Lower lobe of right lung (tissue), 2 donors: ENCODE data around the gene SAT2. TPM values are rescaled to one million over a fixed set of nuclear protein-coding genes. Genes with fewer than 3 reads are reported as not detected.
A peak's percentile ranks its signal among the peaks of the same experiment; 100 is the strongest.

ENCODE experiments used
- ATAC-seq, 2 donors: fragments of 200-7000 bp; cut with Tn5 transposase; one replicate each; pipeline ENCODE4 v1.9.1; 2020 to 2022; ENCODE audit warnings: mild to moderate bottlenecking in 2 of 2, moderate library complexity in 2 of 2
- DNase-seq: peaks from one replicate; pipeline ENCODE4 v3.0.0-alpha.2; 2020
- H3K27ac ChIP-seq: fragments of 200-600 bp; one replicate; pipeline ENCODE4 v1.8.0; 2022
- H3K27me3 ChIP-seq: fragments of 200-600 bp; one replicate; pipeline ENCODE4 v1.8.0; 2022; ENCODE audit warnings: low read depth
- H3K36me3 ChIP-seq: fragments of 200-600 bp; one replicate; pipeline ENCODE4 v1.8.0; 2022; ENCODE audit warnings: mild to moderate bottlenecking
- H3K4me1 ChIP-seq: fragments of 200-600 bp; one replicate; pipeline ENCODE4 v1.8.0; 2022
- H3K4me3 ChIP-seq: fragments of 200-600 bp; one replicate; pipeline ENCODE4 v1.8.0; 2022; ENCODE audit warnings: mild to moderate bottlenecking
- H3K9me3 ChIP-seq: fragments of 200-600 bp; one replicate; pipeline ENCODE4 v1.8.0; 2022
- CTCF ChIP-seq: fragments of 200-600 bp; IDR thresholded peaks from one replicate; pipeline ENCODE4 v1.8.0; 2022; ENCODE audit warnings: antibody characterized with exemption, mild to moderate bottlenecking
- intact Hi-C: fragments of 100-400 bp; cut with DNase I; formaldehyde crosslinking; loops from one replicate; pipeline ENCODE4 v1.11.0; 2022
- total RNA-seq: library from RNA; stranded (reverse); fragmentation: NEBNext Ultra II Directional; extraction: Animal tissue kit (Norgen Biotek cat#: 25700); gene quantifications from one replicate; pipeline ENCODE4 v1.2.1, GENCODE V29; 2021
- donor health status: DM: no; HTN: yes; CAD: no; lungs with severe emphysema.

The SAT2 gene
- total RNA-seq, 1 donor from 2014 or later = 86.3 TPM

- H3K9me3 ChIP-seq = no peaks in the 10 kb centered on the region
- H3K4me3 ChIP-seq = peak within 1 kb of the TSS; percentile 40
- peak within 1 kb of the TSS; percentile 49 for H3K27ac ChIP-seq
- intact Hi-C loops = no loop called here
- H3K36me3 ChIP-seq = peaks cover 78% of the 10 kb centered on the region
- ATAC-seq (peak in 1 of 2 donors; percentile 2), DNase-seq (no peak)
- peaks cover 23% of the 10 kb centered on the region for H3K4me1 ChIP-seq
- H3K27me3 ChIP-seq = no peaks in the 10 kb centered on the region
- no peak for TF ChIP-seq CTCF
Observed at GRCh38 chr17:7589891-7590691, 37.5 kb downstream of the SAT2 start, which contains the start of gene SOX15. Gene SOX15, minus strand, starts transcription at chr17:7590094. Its CDS starts 418 bp downstream, at chr17:7589676.

- peak; percentile 85 for TF ChIP-seq CTCF
- intact Hi-C loops = no loop called here
- Histone ChIP-seq H3K27me3 (no peaks in the 10 kb centered on the region), H3K4me1 (peaks cover 30% of the 10 kb centered on the region), H3K4me3 (peak overlapping the region; percentile 40), H3K36me3 (peaks cover 70% of the 10 kb centered on the region), H3K9me3 (no peaks in the 10 kb centered on the region), H3K27ac (peak overlapping the region; percentile 49)
- DNase-seq (peak; percentile 90), ATAC-seq (peak; percentile 85 to 87)
Observed at GRCh38 chr17:7589204-7589868, 38.3 kb downstream of the SAT2 start.

- no peak for TF ChIP-seq CTCF
- DNase-seq (no peak), ATAC-seq (no peak)
- H3K36me3 ChIP-seq = peaks cover 64% of the 10 kb centered on the region
- H3K27me3 ChIP-seq = no peaks in the 10 kb centered on the region
- intact Hi-C loops = no loop called here
- peak overlapping the region; percentile 40 for H3K4me3 ChIP-seq
- peak overlapping the region; percentile 49 for H3K27ac ChIP-seq
- H3K9me3 ChIP-seq = no peaks in the 10 kb centered on the region
- H3K4me1 ChIP-seq = peaks cover 33% of the 10 kb centered on the region
Observed at GRCh38 chr17:7588553-7589203, 38.9 kb downstream of the SAT2 start.

GRCh38 chr17:7587420-7588151, 40.0 kb downstream of the SAT2 start:
- no peak for TF ChIP-seq CTCF
- DNase-seq = no peak
- H3K36me3 ChIP-seq = peaks cover 53% of the 10 kb centered on the region
- no peak overlapping the region for H3K27ac ChIP-seq
- no peak for ATAC-seq
- intact Hi-C loops = no loop called here
- H3K4me1 ChIP-seq = peaks cover 41% of the 10 kb centered on the region
- H3K9me3 ChIP-seq = no peaks in the 10 kb centered on the region
- H3K4me3 ChIP-seq = no peak overlapping the region
- no peaks in the 10 kb centered on the region for H3K27me3 ChIP-seq
